Measurements from ENCODE around the gene SPAG4. TPM values are rescaled to one million over a fixed set of nuclear protein-coding genes. Genes with fewer than 3 reads are reported as not detected.

Gene SPAG4
- total RNA-seq, 3 donors from 2014 or later: 3.4 to 9.2 (median 3.4) TPM

DNA sequence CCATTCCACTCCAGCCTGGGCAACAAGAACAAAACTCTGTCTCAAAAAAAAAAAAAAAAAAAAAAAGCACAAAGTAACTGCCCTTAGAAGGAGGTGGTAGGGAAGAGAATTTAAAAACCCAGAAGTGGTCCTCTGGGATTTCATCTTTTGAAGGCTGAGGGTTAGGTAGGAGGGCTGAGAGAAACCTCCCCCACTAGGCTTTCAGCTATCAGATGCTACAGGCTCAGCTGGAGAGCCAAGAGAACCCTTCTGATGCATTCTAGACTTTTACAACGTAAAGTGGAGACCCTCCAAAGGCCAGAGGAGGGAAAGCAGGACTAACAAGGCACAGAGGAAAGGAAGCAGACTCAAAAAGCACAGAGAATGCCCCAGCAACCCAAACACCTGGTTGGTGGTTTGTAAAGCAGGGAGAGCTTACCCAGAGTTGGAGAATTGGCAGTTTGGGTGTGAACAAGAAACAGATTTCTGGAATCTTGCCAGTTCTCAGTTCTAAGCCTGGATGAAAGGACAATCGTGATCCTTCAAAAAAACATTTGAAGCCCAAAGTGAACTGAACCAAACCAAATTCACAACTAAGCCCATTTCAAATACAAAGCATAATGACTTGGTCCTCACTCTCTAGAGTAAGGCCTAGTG is 23.2 kb upstream of the SPAG4 start:
- intact Hi-C loops (cut with DNase I; ENCODE audit: low total_unique reads): no loop called here
- Histone ChIP-seq H3K27ac (no peak overlapping the region), H3K36me3 (no peaks in the 10 kb centered on the region), H3K9me3 (no peaks in the 10 kb centered on the region), H3K4me3 (no peak overlapping the region), H3K4me1 (no peaks in the 10 kb centered on the region), H3K27me3 (no peaks in the 10 kb centered on the region)
- no peak for DNase-seq (ENCODE audit: low spot score in 2 of 2)
- TF ChIP-seq CTCF (IDR thresholded peaks at IDR 0.05) (no peak), POLR2A (IDR thresholded peaks at IDR 0.05) (no peak), POLR2AphosphoS5 (IDR thresholded peaks at IDR 0.05) (no peak)

DNA sequence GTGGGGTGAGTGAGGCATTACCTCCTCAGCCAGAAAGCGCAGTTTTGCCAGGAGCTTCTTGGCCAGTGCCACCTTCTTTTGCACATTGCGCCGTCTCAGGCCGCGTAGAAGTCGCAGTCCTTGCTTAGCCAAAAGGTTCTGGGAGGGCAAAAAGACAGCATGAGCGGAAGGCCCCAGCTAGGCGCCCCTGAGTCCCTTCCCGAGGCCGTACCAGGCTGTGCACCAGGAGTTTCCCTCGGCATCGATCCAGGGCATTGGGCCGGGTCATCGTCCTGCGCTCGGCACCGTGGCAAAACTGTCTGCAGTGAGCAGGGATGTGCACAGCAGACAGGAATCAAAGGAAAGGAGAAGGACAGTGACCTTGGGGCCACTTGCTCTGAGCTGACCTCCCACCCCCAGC is 20.2 kb upstream of the SPAG4 start:
- no peaks in the 10 kb centered on the region for H3K27me3 ChIP-seq
- H3K4me3 ChIP-seq: no peak overlapping the region
- no peaks in the 10 kb centered on the region for H3K36me3 ChIP-seq
- H3K27ac ChIP-seq: no peak overlapping the region
- H3K9me3 ChIP-seq: no peaks in the 10 kb centered on the region
- no peak for TF ChIP-seq POLR2A (IDR thresholded peaks at IDR 0.05)
- no peaks in the 10 kb centered on the region for H3K4me1 ChIP-seq
- DNase-seq (ENCODE audit: low spot score in 2 of 2): no peak
- intact Hi-C loops (cut with DNase I; ENCODE audit: low total_unique reads): no loop called here

GRCh38 chr20:35595901-35596300 is 19.7 kb upstream of the SPAG4 start:
- DNase-seq (ENCODE audit: low spot score in 2 of 2): no peak
- intact Hi-C loops (cut with DNase I; ENCODE audit: low total_unique reads): no loop called here
- H3K4me1 ChIP-seq: no peaks in the 10 kb centered on the region
- H3K27ac ChIP-seq: no peak overlapping the region
- TF ChIP-seq CTCF (IDR thresholded peaks at IDR 0.05): no peak
- TF ChIP-seq POLR2A (IDR thresholded peaks at IDR 0.05): no peak
- TF ChIP-seq POLR2AphosphoS5 (IDR thresholded peaks at IDR 0.05): no peak
- no peaks in the 10 kb centered on the region for H3K9me3 ChIP-seq
- no peak overlapping the region for H3K4me3 ChIP-seq
- no peaks in the 10 kb centered on the region for H3K36me3 ChIP-seq
- no peaks in the 10 kb centered on the region for H3K27me3 ChIP-seq

GRCh38 chr20:35597186-35597585 is 18.4 kb upstream of the SPAG4 start:
- Histone ChIP-seq H3K36me3 (no peaks in the 10 kb centered on the region), H3K27ac (no peak overlapping the region), H3K4me1 (no peaks in the 10 kb centered on the region), H3K4me3 (no peak overlapping the region), H3K9me3 (no peaks in the 10 kb centered on the region), H3K27me3 (no peaks in the 10 kb centered on the region)
- no peak for TF ChIP-seq POLR2A (IDR thresholded peaks at IDR 0.05)
- no peak for TF ChIP-seq CTCF (IDR thresholded peaks at IDR 0.05)
- no peak for TF ChIP-seq POLR2AphosphoS5 (IDR thresholded peaks at IDR 0.05)
- intact Hi-C loops (cut with DNase I; ENCODE audit: low total_unique reads): no loop called here
- no peak for DNase-seq (ENCODE audit: low spot score in 2 of 2)

- Histone ChIP-seq H3K27me3 (no peaks in the 10 kb centered on the region), H3K4me1 (no peaks in the 10 kb centered on the region), H3K4me3 (no peak overlapping the region), H3K27ac (no peak overlapping the region), H3K36me3 (no peaks in the 10 kb centered on the region), H3K9me3 (no peaks in the 10 kb centered on the region)
- DNase-seq (ENCODE audit: low spot score in 2 of 2): no peak
- TF ChIP-seq POLR2AphosphoS5 (IDR thresholded peaks at IDR 0.05) (no peak), POLR2A (IDR thresholded peaks at IDR 0.05) (no peak), CTCF (IDR thresholded peaks at IDR 0.05) (no peak)
- intact Hi-C loops (cut with DNase I; ENCODE audit: low total_unique reads): no loop called here
Observed at GRCh38 chr20:35598476-35598875, 17.2 kb upstream of the SPAG4 start.
